Progenitor cell of endocrine pancreas (in vitro differentiated cells): Measurements from ENCODE around the gene HTRA3. TPM values are rescaled to one million over a fixed set of nuclear protein-coding genes. Genes with fewer than 3 reads are reported as not detected.

Source experiments
- DNase-seq: peaks from one replicate; pipeline ENCODE4 v3.0.0; 2021; ENCODE audit warnings: low spot score; ENCODE audit not compliant: unreplicated experiment
- H3K27ac Mint-ChIP-seq: 2 replicates; pipeline ENCODE4 v1.8.0; 2021; ENCODE audit warnings: mild to moderate bottlenecking, moderate library complexity, mixed read lengths
- H3K27me3 Mint-ChIP-seq: 2 replicates; pipeline ENCODE4 v1.8.0; 2021; ENCODE audit warnings: mixed read lengths
- H3K36me3 Mint-ChIP-seq: 2 replicates; pipeline ENCODE4 v1.8.0; 2022; ENCODE audit warnings: mixed read lengths; ENCODE audit not compliant: insufficient read depth
- H3K4me1 Mint-ChIP-seq: 2 replicates; pipeline ENCODE4 v1.8.0; 2021; ENCODE audit warnings: low read depth, mixed read lengths
- H3K4me3 Mint-ChIP-seq: 2 replicates; pipeline ENCODE4 v1.8.0; 2021; ENCODE audit warnings: low read depth, mild to moderate bottlenecking, moderate library complexity, mixed read lengths
- H3K9me3 Mint-ChIP-seq: 2 replicates; pipeline ENCODE4 v1.8.0; 2021; ENCODE audit warnings: low read depth, mixed read lengths
- total RNA-seq: library from RNA; stranded (reverse); gene quantifications from 2 replicates; pipeline ENCODE4 v1.2.1, GENCODE V29; 2021
- TF ChIP-seq, protein P1 (sequence below): fragments of 200-600 bp; sonication (generic); IDR thresholded peaks from one replicate; pipeline ENCODE4 v1.5.0; 2021; ENCODE audit warnings: antibody characterized with exemption, mild to moderate bottlenecking; ENCODE audit not compliant: unreplicated experiment

The HTRA3 gene
- total RNA-seq, 1 donor from 2014 or later = 0.86 TPM

DNA sequence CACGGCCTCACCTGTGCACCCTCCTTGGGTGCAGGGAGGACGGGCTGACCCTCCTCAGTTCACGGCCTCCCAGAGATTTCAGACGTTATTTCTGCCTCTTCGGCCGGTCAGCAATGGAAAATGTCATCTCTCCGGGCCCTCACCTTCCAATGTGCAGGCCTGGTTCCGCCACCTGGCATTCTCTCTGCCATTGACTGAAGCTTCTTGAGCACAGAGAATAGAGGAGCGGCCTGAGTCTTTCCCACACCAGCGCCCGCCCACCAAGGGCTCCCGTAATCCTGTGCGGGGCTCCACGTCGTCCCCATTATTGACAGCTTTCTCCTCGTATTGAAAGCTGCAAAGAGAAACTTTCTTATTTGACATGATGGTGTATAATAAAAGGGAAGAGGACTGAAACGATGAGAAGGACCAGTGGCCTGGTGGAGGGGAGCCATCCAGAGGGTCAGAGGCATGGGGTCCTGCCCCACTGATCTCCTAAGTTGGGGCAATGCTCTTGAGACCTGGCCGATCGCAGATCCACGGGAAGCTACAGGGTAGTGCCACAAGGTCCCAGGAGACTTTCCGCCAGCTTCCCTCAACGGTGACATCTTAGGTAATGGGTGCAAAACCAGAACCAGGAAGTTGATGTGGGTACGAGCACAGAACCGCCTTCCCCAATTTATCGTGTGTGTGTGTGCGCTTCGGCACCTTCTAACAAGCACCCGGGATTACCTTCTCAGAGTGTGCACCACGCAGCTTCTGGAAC is 20.6 kb downstream of the HTRA3 start:
- no peak for DNase-seq
- H3K9me3 Mint-ChIP-seq = peaks cover 4% of the 10 kb centered on the region
- TF ChIP-seq, protein P1, sequence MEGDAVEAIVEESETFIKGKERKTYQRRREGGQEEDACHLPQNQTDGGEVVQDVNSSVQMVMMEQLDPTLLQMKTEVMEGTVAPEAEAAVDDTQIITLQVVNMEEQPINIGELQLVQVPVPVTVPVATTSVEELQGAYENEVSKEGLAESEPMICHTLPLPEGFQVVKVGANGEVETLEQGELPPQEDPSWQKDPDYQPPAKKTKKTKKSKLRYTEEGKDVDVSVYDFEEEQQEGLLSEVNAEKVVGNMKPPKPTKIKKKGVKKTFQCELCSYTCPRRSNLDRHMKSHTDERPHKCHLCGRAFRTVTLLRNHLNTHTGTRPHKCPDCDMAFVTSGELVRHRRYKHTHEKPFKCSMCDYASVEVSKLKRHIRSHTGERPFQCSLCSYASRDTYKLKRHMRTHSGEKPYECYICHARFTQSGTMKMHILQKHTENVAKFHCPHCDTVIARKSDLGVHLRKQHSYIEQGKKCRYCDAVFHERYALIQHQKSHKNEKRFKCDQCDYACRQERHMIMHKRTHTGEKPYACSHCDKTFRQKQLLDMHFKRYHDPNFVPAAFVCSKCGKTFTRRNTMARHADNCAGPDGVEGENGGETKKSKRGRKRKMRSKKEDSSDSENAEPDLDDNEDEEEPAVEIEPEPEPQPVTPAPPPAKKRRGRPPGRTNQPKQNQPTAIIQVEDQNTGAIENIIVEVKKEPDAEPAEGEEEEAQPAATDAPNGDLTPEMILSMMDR = no peak
- no peaks in the 10 kb centered on the region for H3K4me1 Mint-ChIP-seq
- H3K4me3 Mint-ChIP-seq = no peak overlapping the region
- H3K27ac Mint-ChIP-seq = no peak overlapping the region
- H3K27me3 Mint-ChIP-seq = no peaks in the 10 kb centered on the region
- no peaks in the 10 kb centered on the region for H3K36me3 Mint-ChIP-seq

DNA sequence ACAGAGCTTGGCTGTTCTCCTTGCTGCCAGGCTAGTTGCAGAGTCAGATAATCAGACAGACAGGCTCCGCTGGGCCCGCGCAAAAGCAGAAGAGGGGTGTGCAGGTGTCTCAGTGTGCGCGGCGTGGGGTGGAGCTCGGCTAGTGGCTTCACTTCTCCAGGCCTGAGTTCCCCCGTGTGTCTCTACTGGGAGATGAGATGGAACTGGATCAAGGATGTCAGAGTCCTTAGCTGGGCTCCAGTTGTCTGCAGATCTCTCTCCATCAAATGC is 21.1 kb downstream of the HTRA3 start:
- no peaks in the 10 kb centered on the region for H3K36me3 Mint-ChIP-seq
- no peak overlapping the region for H3K27ac Mint-ChIP-seq
- no peaks in the 10 kb centered on the region for H3K4me1 Mint-ChIP-seq
- TF ChIP-seq, protein P1 = no peak
- H3K4me3 Mint-ChIP-seq = no peak overlapping the region
- peaks cover 4% of the 10 kb centered on the region for H3K9me3 Mint-ChIP-seq
- no peak for DNase-seq
- no peaks in the 10 kb centered on the region for H3K27me3 Mint-ChIP-seq

DNA sequence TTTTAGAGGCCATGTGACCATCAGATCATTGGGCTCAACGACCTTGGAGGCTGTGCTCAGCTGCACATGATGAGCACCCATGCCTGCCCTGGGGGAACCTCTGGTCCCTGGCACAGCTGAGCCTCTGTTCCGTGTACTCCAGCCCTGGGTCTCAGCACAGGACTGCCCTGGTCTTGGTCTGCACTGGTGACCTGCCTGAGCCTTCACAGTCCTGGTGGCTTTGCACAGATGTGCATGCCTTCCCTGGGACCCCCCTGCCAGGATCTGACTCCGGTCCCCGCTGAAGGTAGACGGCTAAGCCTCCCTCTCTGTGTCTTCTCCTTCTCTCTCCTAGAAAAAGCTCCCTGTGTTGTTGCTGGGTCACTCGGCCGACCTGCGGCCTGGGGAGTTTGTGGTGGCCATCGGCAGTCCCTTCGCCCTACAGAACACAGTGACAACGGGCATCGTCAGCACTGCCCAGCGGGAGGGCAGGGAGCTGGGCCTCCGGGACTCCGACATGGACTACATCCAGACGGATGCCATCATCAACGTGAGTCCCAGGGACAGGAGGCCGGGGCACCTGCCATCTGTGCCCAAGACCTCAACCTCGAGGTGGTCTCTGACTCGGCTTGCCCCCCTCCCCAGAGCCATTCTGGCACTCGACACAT is 21.6 kb downstream of the HTRA3 start:
- no peak for DNase-seq
- Mint-ChIP-seq H3K9me3 (peaks cover 4% of the 10 kb centered on the region), H3K27me3 (no peaks in the 10 kb centered on the region), H3K36me3 (no peaks in the 10 kb centered on the region), H3K4me3 (no peak overlapping the region), H3K4me1 (no peaks in the 10 kb centered on the region), H3K27ac (no peak overlapping the region)
- TF ChIP-seq, protein P1 = no peak

DNA sequence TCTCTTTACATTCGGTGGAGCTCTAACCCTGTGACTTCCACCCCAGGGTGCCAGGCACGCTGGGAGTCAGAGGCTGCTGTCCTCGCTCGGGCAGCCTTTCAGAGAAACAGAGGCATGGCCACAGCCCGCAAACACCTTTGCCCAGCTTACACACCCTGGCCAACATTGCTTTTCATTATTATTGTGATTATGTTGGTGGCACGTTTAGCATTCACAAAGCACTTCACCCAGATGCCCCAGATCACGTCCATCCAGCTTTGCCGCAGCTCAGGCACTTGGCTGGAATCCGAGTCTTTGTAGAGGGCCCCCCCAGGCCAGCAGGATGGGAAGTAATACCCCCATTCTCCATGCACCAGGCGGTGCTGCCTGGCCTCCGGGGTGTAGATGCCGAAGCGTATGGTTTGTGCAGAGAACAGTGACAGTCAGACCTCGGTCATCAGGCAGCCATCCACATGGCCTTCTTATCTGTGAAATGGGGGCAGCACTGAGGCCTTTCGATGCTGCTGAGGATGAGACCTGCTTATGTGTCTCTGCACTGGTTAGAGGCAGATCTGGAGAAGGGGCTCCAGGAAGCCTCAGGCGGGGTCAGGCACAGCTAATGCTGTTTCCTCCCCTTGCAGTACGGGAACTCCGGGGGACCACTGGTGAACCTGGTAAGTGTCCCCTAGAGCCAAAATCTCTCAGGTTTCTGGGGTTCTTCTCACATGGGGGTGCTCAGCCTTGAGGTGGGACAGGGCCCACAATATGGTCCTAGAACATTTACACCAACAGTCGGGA is 22.3 kb downstream of the HTRA3 start:
- no peak overlapping the region for H3K4me3 Mint-ChIP-seq
- no peak overlapping the region for H3K27ac Mint-ChIP-seq
- H3K27me3 Mint-ChIP-seq = no peaks in the 10 kb centered on the region
- H3K9me3 Mint-ChIP-seq = peaks cover 4% of the 10 kb centered on the region
- no peak for DNase-seq
- no peaks in the 10 kb centered on the region for H3K4me1 Mint-ChIP-seq
- no peaks in the 10 kb centered on the region for H3K36me3 Mint-ChIP-seq
- TF ChIP-seq, protein P1 = no peak

DNA sequence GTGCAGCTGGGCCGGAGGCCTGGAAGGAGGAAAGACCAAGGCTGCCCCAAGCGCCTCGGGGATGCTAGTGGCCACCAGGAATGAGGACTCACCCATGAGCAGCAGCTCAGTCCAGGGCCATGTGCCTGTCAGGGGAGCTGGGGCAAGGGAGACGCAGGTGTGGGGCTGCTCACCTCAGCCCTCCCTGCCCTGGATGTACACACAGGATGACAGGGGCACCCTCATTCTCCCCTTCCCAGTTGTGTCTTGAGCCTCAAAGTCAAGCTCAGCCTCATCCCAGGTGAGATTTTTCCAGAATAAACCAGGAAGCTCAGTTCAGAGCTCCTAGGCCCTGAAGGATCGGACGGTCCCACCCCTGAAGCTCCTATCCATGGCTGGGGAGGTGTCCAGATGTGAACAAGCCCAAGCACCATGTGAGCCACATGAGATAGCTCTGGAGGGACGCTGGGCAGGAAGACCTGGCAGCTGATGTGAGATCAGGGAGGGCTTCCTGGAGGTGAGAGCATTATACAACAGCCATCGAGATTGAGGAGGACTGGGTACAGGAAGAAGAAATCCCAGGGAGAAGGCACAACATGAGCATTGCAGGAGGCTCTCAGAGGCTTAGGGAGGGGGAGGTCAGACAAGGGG is 23.0 kb downstream of the HTRA3 start:
- no peak overlapping the region for H3K27ac Mint-ChIP-seq
- DNase-seq = no peak
- TF ChIP-seq, protein P1 = no peak
- no peaks in the 10 kb centered on the region for H3K36me3 Mint-ChIP-seq
- no peaks in the 10 kb centered on the region for H3K4me1 Mint-ChIP-seq
- H3K9me3 Mint-ChIP-seq = peaks cover 4% of the 10 kb centered on the region
- no peaks in the 10 kb centered on the region for H3K27me3 Mint-ChIP-seq
- no peak overlapping the region for H3K4me3 Mint-ChIP-seq
